K562 (cell line): Measurements from ENCODE around the gene ATP4B. TPM values are rescaled to one million over a fixed set of nuclear protein-coding genes. Genes with fewer than 3 reads are reported as not detected.

ENCODE experiments used
- polyA plus RNA-seq, 8 experiments: library from polyadenylated mRNA; depleted of rRNA in 4 of 8; stranded (reverse) in 5 of 8; unstranded in 3 of 8; fragments of >200 nt; fragmentation: Nextera tagmentation in 2 of 8; fragmentation: Illumina TruSeq in 1 of 8; extraction: Ambion mirVana in 2 of 8; extraction: Trizol in 1 of 8; gene quantifications; 2 replicates each; pipeline versions ENCODE4 v1.2.1 to v1.2.3, GENCODE V29; 2011 to 2014; ENCODE audit warnings: inconsistent platforms in 1 of 8, missing spikeins in 1 of 8
- total RNA-seq, 7 experiments: library from RNA; depleted of rRNA in 6 of 7; stranded (reverse); fragments of >200 nt in 6 of 7; fragmentation: Illumina TruSeq in 2 of 7; extraction: Trizol in 2 of 7; gene quantifications; 2 replicates each; pipeline versions ENCODE4 v1.2.1 to v1.2.3, GENCODE V29; 2011 to 2021; ENCODE audit warnings: low replicate concordance in 1 of 7
- TF ChIP-seq, protein P1 (sequence below): fragments of 450-650 bp; IDR thresholded peaks from 2 replicates; pipeline ENCODE4 v1.6.1; 2016; ENCODE audit warnings: mild to moderate bottlenecking, moderate library complexity

The ATP4B gene
- total and polyA plus RNA-seq, 9 of the 15 experiments (the other 6 are each of a cell fraction or from before 2014, with no cell fraction given): not detected

DNA sequence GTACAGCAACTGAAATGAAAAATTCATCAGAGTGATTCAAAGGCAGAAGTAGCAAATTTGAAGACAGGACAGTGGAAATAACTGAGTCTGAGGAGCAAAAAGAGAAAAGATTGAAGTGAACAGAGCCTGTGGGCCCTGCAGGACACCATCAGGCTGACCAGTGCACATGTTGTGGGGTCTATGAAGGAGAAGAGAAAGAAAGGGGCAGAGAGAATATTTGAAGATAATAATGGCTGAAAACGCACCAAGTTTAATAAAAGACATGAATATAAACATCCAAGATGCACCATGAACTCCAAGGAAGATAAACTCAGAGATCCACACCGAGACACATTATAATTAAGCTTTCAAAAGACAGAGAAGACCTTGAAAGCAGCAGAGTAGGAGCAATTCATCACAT is 15.4 kb downstream of the ATP4B start (continued):
- TF ChIP-seq, protein P1, sequence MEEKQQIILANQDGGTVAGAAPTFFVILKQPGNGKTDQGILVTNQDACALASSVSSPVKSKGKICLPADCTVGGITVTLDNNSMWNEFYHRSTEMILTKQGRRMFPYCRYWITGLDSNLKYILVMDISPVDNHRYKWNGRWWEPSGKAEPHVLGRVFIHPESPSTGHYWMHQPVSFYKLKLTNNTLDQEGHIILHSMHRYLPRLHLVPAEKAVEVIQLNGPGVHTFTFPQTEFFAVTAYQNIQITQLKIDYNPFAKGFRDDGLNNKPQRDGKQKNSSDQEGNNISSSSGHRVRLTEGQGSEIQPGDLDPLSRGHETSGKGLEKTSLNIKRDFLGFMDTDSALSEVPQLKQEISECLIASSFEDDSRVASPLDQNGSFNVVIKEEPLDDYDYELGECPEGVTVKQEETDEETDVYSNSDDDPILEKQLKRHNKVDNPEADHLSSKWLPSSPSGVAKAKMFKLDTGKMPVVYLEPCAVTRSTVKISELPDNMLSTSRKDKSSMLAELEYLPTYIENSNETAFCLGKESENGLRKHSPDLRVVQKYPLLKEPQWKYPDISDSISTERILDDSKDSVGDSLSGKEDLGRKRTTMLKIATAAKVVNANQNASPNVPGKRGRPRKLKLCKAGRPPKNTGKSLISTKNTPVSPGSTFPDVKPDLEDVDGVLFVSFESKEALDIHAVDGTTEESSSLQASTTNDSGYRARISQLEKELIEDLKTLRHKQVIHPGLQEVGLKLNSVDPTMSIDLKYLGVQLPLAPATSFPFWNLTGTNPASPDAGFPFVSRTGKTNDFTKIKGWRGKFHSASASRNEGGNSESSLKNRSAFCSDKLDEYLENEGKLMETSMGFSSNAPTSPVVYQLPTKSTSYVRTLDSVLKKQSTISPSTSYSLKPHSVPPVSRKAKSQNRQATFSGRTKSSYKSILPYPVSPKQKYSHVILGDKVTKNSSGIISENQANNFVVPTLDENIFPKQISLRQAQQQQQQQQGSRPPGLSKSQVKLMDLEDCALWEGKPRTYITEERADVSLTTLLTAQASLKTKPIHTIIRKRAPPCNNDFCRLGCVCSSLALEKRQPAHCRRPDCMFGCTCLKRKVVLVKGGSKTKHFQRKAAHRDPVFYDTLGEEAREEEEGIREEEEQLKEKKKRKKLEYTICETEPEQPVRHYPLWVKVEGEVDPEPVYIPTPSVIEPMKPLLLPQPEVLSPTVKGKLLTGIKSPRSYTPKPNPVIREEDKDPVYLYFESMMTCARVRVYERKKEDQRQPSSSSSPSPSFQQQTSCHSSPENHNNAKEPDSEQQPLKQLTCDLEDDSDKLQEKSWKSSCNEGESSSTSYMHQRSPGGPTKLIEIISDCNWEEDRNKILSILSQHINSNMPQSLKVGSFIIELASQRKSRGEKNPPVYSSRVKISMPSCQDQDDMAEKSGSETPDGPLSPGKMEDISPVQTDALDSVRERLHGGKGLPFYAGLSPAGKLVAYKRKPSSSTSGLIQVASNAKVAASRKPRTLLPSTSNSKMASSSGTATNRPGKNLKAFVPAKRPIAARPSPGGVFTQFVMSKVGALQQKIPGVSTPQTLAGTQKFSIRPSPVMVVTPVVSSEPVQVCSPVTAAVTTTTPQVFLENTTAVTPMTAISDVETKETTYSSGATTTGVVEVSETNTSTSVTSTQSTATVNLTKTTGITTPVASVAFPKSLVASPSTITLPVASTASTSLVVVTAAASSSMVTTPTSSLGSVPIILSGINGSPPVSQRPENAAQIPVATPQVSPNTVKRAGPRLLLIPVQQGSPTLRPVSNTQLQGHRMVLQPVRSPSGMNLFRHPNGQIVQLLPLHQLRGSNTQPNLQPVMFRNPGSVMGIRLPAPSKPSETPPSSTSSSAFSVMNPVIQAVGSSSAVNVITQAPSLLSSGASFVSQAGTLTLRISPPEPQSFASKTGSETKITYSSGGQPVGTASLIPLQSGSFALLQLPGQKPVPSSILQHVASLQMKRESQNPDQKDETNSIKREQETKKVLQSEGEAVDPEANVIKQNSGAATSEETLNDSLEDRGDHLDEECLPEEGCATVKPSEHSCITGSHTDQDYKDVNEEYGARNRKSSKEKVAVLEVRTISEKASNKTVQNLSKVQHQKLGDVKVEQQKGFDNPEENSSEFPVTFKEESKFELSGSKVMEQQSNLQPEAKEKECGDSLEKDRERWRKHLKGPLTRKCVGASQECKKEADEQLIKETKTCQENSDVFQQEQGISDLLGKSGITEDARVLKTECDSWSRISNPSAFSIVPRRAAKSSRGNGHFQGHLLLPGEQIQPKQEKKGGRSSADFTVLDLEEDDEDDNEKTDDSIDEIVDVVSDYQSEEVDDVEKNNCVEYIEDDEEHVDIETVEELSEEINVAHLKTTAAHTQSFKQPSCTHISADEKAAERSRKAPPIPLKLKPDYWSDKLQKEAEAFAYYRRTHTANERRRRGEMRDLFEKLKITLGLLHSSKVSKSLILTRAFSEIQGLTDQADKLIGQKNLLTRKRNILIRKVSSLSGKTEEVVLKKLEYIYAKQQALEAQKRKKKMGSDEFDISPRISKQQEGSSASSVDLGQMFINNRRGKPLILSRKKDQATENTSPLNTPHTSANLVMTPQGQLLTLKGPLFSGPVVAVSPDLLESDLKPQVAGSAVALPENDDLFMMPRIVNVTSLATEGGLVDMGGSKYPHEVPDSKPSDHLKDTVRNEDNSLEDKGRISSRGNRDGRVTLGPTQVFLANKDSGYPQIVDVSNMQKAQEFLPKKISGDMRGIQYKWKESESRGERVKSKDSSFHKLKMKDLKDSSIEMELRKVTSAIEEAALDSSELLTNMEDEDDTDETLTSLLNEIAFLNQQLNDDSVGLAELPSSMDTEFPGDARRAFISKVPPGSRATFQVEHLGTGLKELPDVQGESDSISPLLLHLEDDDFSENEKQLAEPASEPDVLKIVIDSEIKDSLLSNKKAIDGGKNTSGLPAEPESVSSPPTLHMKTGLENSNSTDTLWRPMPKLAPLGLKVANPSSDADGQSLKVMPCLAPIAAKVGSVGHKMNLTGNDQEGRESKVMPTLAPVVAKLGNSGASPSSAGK: peak; percentile 48
